Measurements from ENCODE around the gene ZNF71.

Gene ZNF71

GRCh38 chr19:56619121-56619520 is 24.0 kb downstream of the ZNF71 start:
- DNase-seq (ENCODE audit: low read depth), result no peak
- H3K4me3 ChIP-seq (ENCODE audit: low read length), result no peak overlapping the region
- no peak for TF ChIP-seq CTCF (conservative IDR thresholded peaks at IDR 0.05; ENCODE audit: low read depth, low read length)

- TF ChIP-seq CTCF (conservative IDR thresholded peaks at IDR 0.05; ENCODE audit: low read depth, low read length), result no peak
- no peak overlapping the region for H3K4me3 ChIP-seq (ENCODE audit: low read length)
- no peak for DNase-seq (ENCODE audit: low read depth)
Observed at GRCh38 chr19:56622374-56622773, 27.3 kb downstream of the ZNF71 start.

- no peak for TF ChIP-seq CTCF (conservative IDR thresholded peaks at IDR 0.05; ENCODE audit: low read depth, low read length)
- no peak for DNase-seq (ENCODE audit: low read depth)
- H3K4me3 ChIP-seq (ENCODE audit: low read length), result no peak overlapping the region
Observed at GRCh38 chr19:56623006-56623405, 27.9 kb downstream of the ZNF71 start.

GRCh38 chr19:56625708-56626107 is 30.6 kb downstream of the ZNF71 start:
- no peak for DNase-seq (ENCODE audit: low read depth)
- H3K4me3 ChIP-seq (ENCODE audit: low read length), result no peak overlapping the region
- no peak for TF ChIP-seq CTCF (conservative IDR thresholded peaks at IDR 0.05; ENCODE audit: low read depth, low read length)

GRCh38 chr19:56633021-56633420 is 37.9 kb downstream of the ZNF71 start:
- no peak for DNase-seq (ENCODE audit: low read depth)
- H3K4me3 ChIP-seq (ENCODE audit: low read length), result no peak overlapping the region
- TF ChIP-seq CTCF (conservative IDR thresholded peaks at IDR 0.05; ENCODE audit: low read depth, low read length), result no peak

GRCh38 chr19:56637976-56638555 is 43.0 kb downstream of the ZNF71 start:
- no peak for TF ChIP-seq CTCF (conservative IDR thresholded peaks at IDR 0.05; ENCODE audit: low read depth, low read length)
- H3K4me3 ChIP-seq (ENCODE audit: low read length), result no peak overlapping the region
- DNase-seq (ENCODE audit: low read depth), result peak; percentile 45

GRCh38 chr19:56639217-56639616 is 44.1 kb downstream of the ZNF71 start:
- no peak for DNase-seq (ENCODE audit: low read depth)
- no peak for TF ChIP-seq CTCF (conservative IDR thresholded peaks at IDR 0.05; ENCODE audit: low read depth, low read length)
- H3K4me3 ChIP-seq (ENCODE audit: low read length), result no peak overlapping the region
